Upper lobe of right lung (tissue), 1 donor: Measurements from ENCODE around the gene ODC1. TPM values are rescaled to one million over a fixed set of nuclear protein-coding genes. Genes with fewer than 3 reads are reported as not detected.
A peak's percentile ranks its signal among the peaks of the same experiment; 100 is the strongest.

Source experiments
- ATAC-seq: fragments of 200-7000 bp; cut with Tn5 transposase; one replicate; pipeline ENCODE4 v1.9.1; 2020; ENCODE audit warnings: mild to moderate bottlenecking, moderate library complexity
- DNase-seq: peaks from one replicate; pipeline ENCODE4 v3.0.0-alpha.2; 2020
- H3K27ac ChIP-seq: fragments of 200-600 bp; one replicate; pipeline ENCODE4 v1.8.0; 2022
- H3K27me3 ChIP-seq: fragments of 200-600 bp; one replicate; pipeline ENCODE4 v1.8.0; 2022; ENCODE audit warnings: mild to moderate bottlenecking
- H3K36me3 ChIP-seq: fragments of 200-600 bp; one replicate; pipeline ENCODE4 v1.8.0; 2022
- H3K4me1 ChIP-seq: fragments of 200-600 bp; one replicate; pipeline ENCODE4 v1.8.0; 2022
- H3K4me3 ChIP-seq: fragments of 200-600 bp; one replicate; pipeline ENCODE4 v1.8.0; 2022; ENCODE audit warnings: mild to moderate bottlenecking
- H3K9me3 ChIP-seq: fragments of 200-600 bp; one replicate; pipeline ENCODE4 v1.8.0; 2022
- CTCF ChIP-seq: fragments of 200-600 bp; IDR thresholded peaks from one replicate; pipeline ENCODE4 v1.8.0; 2022; ENCODE audit warnings: antibody characterized with exemption
- intact Hi-C: fragments of 100-400 bp; cut with DNase I; formaldehyde crosslinking; loops from one replicate; pipeline ENCODE4 v1.11.0; 2022
- total RNA-seq: library from RNA; stranded (reverse); fragmentation: NEBNext Ultra II Directional; extraction: Animal tissue kit (Norgen Biotek cat#: 25700); gene quantifications from one replicate; pipeline ENCODE4 v1.2.1, GENCODE V29; 2021
- donor health status: DM: no; HTN: yes; CAD: no; lungs with severe emphysema.

The ODC1 gene
- total RNA-seq, 1 donor from 2014 or later = 50.9 TPM

- no peaks in the 10 kb centered on the region for H3K36me3 ChIP-seq
- ATAC-seq = no peak
- no peaks in the 10 kb centered on the region for H3K27me3 ChIP-seq
- no peak overlapping the region for H3K4me3 ChIP-seq
- intact Hi-C loops = no loop called here
- no peak for DNase-seq
- no peaks in the 10 kb centered on the region for H3K4me1 ChIP-seq
- H3K9me3 ChIP-seq = no peaks in the 10 kb centered on the region
- H3K27ac ChIP-seq = no peak overlapping the region
- no peak for TF ChIP-seq CTCF
Measured at GRCh38 chr2:10471955-10472354, 23.8 kb upstream of the ODC1 start.

GRCh38 chr2:10471046-10471571 is 23.0 kb upstream of the ODC1 start:
- Histone ChIP-seq H3K36me3 (no peaks in the 10 kb centered on the region), H3K4me3 (no peak overlapping the region), H3K4me1 (no peaks in the 10 kb centered on the region), H3K9me3 (no peaks in the 10 kb centered on the region), H3K27me3 (no peaks in the 10 kb centered on the region), H3K27ac (no peak overlapping the region)
- ATAC-seq (no peak), DNase-seq (peak; percentile 30)
- intact Hi-C loops = no loop called here
- TF ChIP-seq CTCF = no peak

- DNase-seq (peak; percentile 29), ATAC-seq (no peak)
- intact Hi-C loops = no loop called here
- Histone ChIP-seq H3K27ac (no peak overlapping the region), H3K27me3 (no peaks in the 10 kb centered on the region), H3K4me3 (no peak overlapping the region), H3K9me3 (no peaks in the 10 kb centered on the region), H3K4me1 (no peaks in the 10 kb centered on the region), H3K36me3 (no peaks in the 10 kb centered on the region)
- TF ChIP-seq CTCF = no peak
Measured at GRCh38 chr2:10469955-10470608, 22.0 kb upstream of the ODC1 start.

GRCh38 chr2:10469301-10469700 is 21.2 kb upstream of the ODC1 start:
- no peak for ATAC-seq

GRCh38 chr2:10467401-10467800 is 19.3 kb upstream of the ODC1 start:
- intact Hi-C loops = no loop called here
- Histone ChIP-seq H3K4me1 (no peaks in the 10 kb centered on the region), H3K4me3 (no peak overlapping the region), H3K27ac (no peak overlapping the region), H3K27me3 (no peaks in the 10 kb centered on the region), H3K36me3 (no peaks in the 10 kb centered on the region), H3K9me3 (no peaks in the 10 kb centered on the region)
- no peak for TF ChIP-seq CTCF
- ATAC-seq = no peak
- DNase-seq = peak; percentile 38

More at GRCh38 chr2:10469301-10469700, 21.2 kb upstream of the ODC1 start:
- DNase-seq = no peak
- no peak overlapping the region for H3K4me3 ChIP-seq
- TF ChIP-seq CTCF = no peak
- intact Hi-C loops = no loop called here
- no peak overlapping the region for H3K27ac ChIP-seq
- no peaks in the 10 kb centered on the region for H3K36me3 ChIP-seq
- H3K9me3 ChIP-seq = no peaks in the 10 kb centered on the region
- no peaks in the 10 kb centered on the region for H3K4me1 ChIP-seq
- no peaks in the 10 kb centered on the region for H3K27me3 ChIP-seq
